WTC11 (cell line): ENCODE data around the gene CTTNBP2NL. TPM values are rescaled to one million over a fixed set of nuclear protein-coding genes. Genes with fewer than 3 reads are reported as not detected.

ENCODE experiments used
- ATAC-seq: fragments of 200-7000 bp; cut with Tn5 transposase; 2 replicates; pipeline ENCODE4 v1.10.0; 2021; ENCODE audit warnings: mild to moderate bottlenecking, moderate library complexity
- CTCF ChIA-PET: fragments of 300-600 bp; sonication (Branson Sonifier 250); formaldehyde crosslinking; loops from one replicate; lab custom pipeline; 2021; ENCODE audit warnings: antibody characterized with exemption; lab: Charles Lee
- POLR2A ChIA-PET: fragments of 350-600 bp; sonication (Branson Sonifier 250); formaldehyde crosslinking; loops from one replicate; lab custom pipeline; 2021; ENCODE audit warnings: antibody characterized with exemption; lab: Charles Lee
- DNase-seq: peaks from one replicate; pipeline ENCODE4 v3.0.0; 2021; ENCODE audit warnings: low spot score
- H3K27ac Mint-ChIP-seq: 2 replicates; pipeline ENCODE4 v1.8.0; 2021; ENCODE audit warnings: mixed read lengths
- H3K27me3 Mint-ChIP-seq: 2 replicates; pipeline ENCODE4 v1.8.0; 2021; ENCODE audit warnings: low read depth, mild to moderate bottlenecking, moderate library complexity, mixed read lengths
- H3K36me3 Mint-ChIP-seq: 2 replicates; pipeline ENCODE4 v1.8.0; 2021; ENCODE audit warnings: mixed read lengths
- H3K4me1 Mint-ChIP-seq: 2 replicates; pipeline ENCODE4 v1.8.0; 2022; ENCODE audit warnings: mixed read lengths
- H3K4me3 Mint-ChIP-seq: 2 replicates; pipeline ENCODE4 v1.8.0; 2021; ENCODE audit warnings: mild to moderate bottlenecking, moderate library complexity, mixed read lengths
- H3K9me3 Mint-ChIP-seq: 2 replicates; pipeline ENCODE4 v1.8.0; 2021; ENCODE audit warnings: mixed read lengths
- CBFB ChIP-seq: sonication (generic); formaldehyde crosslinking; IDR thresholded peaks from 2 replicates; pipeline ENCODE4 v1.8.1; 2022; ENCODE audit warnings: mild to moderate bottlenecking, low read depth, missing genetic modification reagents
- CREM ChIP-seq: sonication (generic); formaldehyde crosslinking; IDR thresholded peaks from 2 replicates; pipeline ENCODE4 v1.8.1; 2022; ENCODE audit warnings: mild to moderate bottlenecking, missing genetic modification reagents, moderate library complexity
- FOXP1 ChIP-seq: sonication (generic); formaldehyde crosslinking; IDR thresholded peaks from 2 replicates; pipeline ENCODE4 v1.8.0; 2022; ENCODE audit warnings: missing genetic modification reagents, mild to moderate bottlenecking, moderate library complexity, borderline replicate concordance
- IRF2 ChIP-seq: sonication (generic); formaldehyde crosslinking; IDR thresholded peaks from 2 replicates; pipeline ENCODE4 v1.8.0; 2022; ENCODE audit warnings: low read depth, missing genetic modification reagents, borderline replicate concordance
- JAZF1 ChIP-seq: fragments of 250-450 bp; sonication (Bioruptor Pico); IDR thresholded peaks from 2 replicates; pipeline ENCODE4 v1.9.0; 2021; ENCODE audit warnings: moderate library complexity, mild to moderate bottlenecking, inconsistent platforms
- MXD4 ChIP-seq: fragments of 250-450 bp; sonication (Bioruptor Pico); IDR thresholded peaks from 2 replicates; pipeline ENCODE4 v1.8.0; 2021; ENCODE audit warnings: mild to moderate bottlenecking, moderate library complexity, borderline replicate concordance
- MYBL2 ChIP-seq: sonication (generic); formaldehyde crosslinking; IDR thresholded peaks from 2 replicates; pipeline ENCODE4 v1.8.1; 2023; ENCODE audit warnings: mild to moderate bottlenecking, moderate library complexity, missing genetic modification reagents
- NR2C2 ChIP-seq: sonication (generic); formaldehyde crosslinking; IDR thresholded peaks from 2 replicates; pipeline ENCODE4 v1.8.0; 2022; ENCODE audit warnings: mild to moderate bottlenecking, missing genetic modification reagents
- RORB ChIP-seq: fragments of 250-450 bp; sonication (Bioruptor Pico); IDR thresholded peaks from 2 replicates; pipeline ENCODE4 v1.9.0; 2021; ENCODE audit warnings: mild to moderate bottlenecking
- ZNF263 ChIP-seq: sonication (generic); formaldehyde crosslinking; IDR thresholded peaks from 2 replicates; pipeline ENCODE4 v1.8.1; 2022; ENCODE audit warnings: low read depth, mild to moderate bottlenecking, moderate library complexity, missing genetic modification reagents
- ZNF396 ChIP-seq: fragments of 250-450 bp; sonication (Bioruptor Pico); IDR thresholded peaks from 2 replicates; pipeline ENCODE4 v1.8.0; 2021; ENCODE audit warnings: mild to moderate bottlenecking, moderate library complexity, borderline replicate concordance
- ZNF416 ChIP-seq: fragments of 250-450 bp; sonication (Bioruptor Pico); IDR thresholded peaks from 2 replicates; pipeline ENCODE4 v1.9.0; 2021; ENCODE audit warnings: mild to moderate bottlenecking, inconsistent platforms
- ZNF423 ChIP-seq: fragments of 250-450 bp; sonication (Bioruptor Pico); IDR thresholded peaks from 2 replicates; pipeline ENCODE4 v2.1.2; 2022; ENCODE audit warnings: mild to moderate bottlenecking, moderate library complexity
- total RNA-seq: library from RNA; stranded (reverse); gene quantifications from 3 replicates; pipeline ENCODE4 v1.2.3, GENCODE V29; 2021
- TF ChIP-seq, protein P1 (sequence below): sonication (generic); formaldehyde crosslinking; IDR thresholded peaks from 2 replicates; pipeline ENCODE4 v1.8.0; 2022; ENCODE audit warnings: mild to moderate bottlenecking, missing genetic modification reagents
- TF ChIP-seq, protein P2 (sequence below): sonication (generic); formaldehyde crosslinking; conservative IDR thresholded peaks from 2 replicates; pipeline ENCODE4 v1.8.1; 2023; ENCODE audit warnings: mild to moderate bottlenecking, low read depth, missing genetic modification reagents, moderate library complexity
- TF ChIP-seq, protein P3 (sequence below): sonication (generic); formaldehyde crosslinking; IDR thresholded peaks from 2 replicates; pipeline ENCODE4 v1.8.1; 2022; ENCODE audit warnings: low read depth, mild to moderate bottlenecking, moderate library complexity, missing genetic modification reagents, borderline replicate concordance
- TF ChIP-seq, protein P4 (sequence below): sonication (generic); formaldehyde crosslinking; IDR thresholded peaks from 2 replicates; pipeline ENCODE4 v1.8.1; 2023; ENCODE audit warnings: mild to moderate bottlenecking, missing genetic modification reagents, moderate library complexity
- TF ChIP-seq, protein P5 (sequence below): fragments of 250-450 bp; sonication (Bioruptor Pico); IDR thresholded peaks from 2 replicates; pipeline ENCODE4 v1.9.0; 2021; ENCODE audit warnings: mild to moderate bottlenecking
- TF ChIP-seq, protein P6 (sequence below): sonication (generic); formaldehyde crosslinking; IDR thresholded peaks from 2 replicates; pipeline ENCODE4 v1.8.1; 2022; ENCODE audit warnings: mild to moderate bottlenecking, moderate library complexity, missing genetic modification reagents

Gene CTTNBP2NL
- total RNA-seq, 1 experiment from 2014 or later, result 32.8 TPM

GRCh38 chr1:112357467-112357866, 38.5 kb upstream of the CTTNBP2NL start:
- Mint-ChIP-seq H3K4me3 (no peak overlapping the region), H3K4me1 (peaks cover 18% of the 10 kb centered on the region), H3K36me3 (no peaks in the 10 kb centered on the region), H3K9me3 (peaks cover 9% of the 10 kb centered on the region), H3K27ac (no peak overlapping the region), H3K27me3 (peaks cover 8% of the 10 kb centered on the region)
- DNase-seq, result no peak
- TF ChIP-seq, protein P1, sequence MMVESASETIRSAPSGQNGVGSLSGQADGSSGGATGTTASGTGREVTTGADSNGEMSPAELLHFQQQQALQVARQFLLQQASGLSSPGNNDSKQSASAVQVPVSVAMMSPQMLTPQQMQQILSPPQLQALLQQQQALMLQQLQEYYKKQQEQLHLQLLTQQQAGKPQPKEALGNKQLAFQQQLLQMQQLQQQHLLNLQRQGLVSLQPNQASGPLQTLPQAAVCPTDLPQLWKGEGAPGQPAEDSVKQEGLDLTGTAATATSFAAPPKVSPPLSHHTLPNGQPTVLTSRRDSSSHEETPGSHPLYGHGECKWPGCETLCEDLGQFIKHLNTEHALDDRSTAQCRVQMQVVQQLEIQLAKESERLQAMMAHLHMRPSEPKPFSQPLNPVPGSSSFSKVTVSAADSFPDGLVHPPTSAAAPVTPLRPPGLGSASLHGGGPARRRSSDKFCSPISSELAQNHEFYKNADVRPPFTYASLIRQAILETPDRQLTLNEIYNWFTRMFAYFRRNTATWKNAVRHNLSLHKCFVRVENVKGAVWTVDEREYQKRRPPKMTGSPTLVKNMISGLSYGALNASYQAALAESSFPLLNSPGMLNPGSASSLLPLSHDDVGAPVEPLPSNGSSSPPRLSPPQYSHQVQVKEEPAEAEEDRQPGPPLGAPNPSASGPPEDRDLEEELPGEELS (CRISPR knock-in tag), result no peak
- CTCF ChIA-PET, result interaction anchor here (0.6 to 6.1 kb wide), 5 partner anchors 13 to 305 kb away, joined by 3 to 67 read pairs (median 6); no protein-coding TSS in a partner anchor
- POLR2A ChIA-PET, result no interaction called here
- no peak for ATAC-seq

- ATAC-seq, result no peak
- H3K36me3 Mint-ChIP-seq, result no peaks in the 10 kb centered on the region
- CTCF ChIA-PET, result interaction anchor here (0.6 to 6.1 kb wide), 22 partner anchors 9 to 664 kb away, joined by 3 to 67 read pairs (median 4); partner anchors contain the start of genes CTTNBP2NL and WNT2B
- no peak for DNase-seq
- no peak overlapping the region for H3K27ac Mint-ChIP-seq
- H3K27me3 Mint-ChIP-seq, result peaks cover 8% of the 10 kb centered on the region
- peaks cover 4% of the 10 kb centered on the region for H3K9me3 Mint-ChIP-seq
- POLR2A ChIA-PET, result no interaction called here
- peaks cover 18% of the 10 kb centered on the region for H3K4me1 Mint-ChIP-seq
- no peak overlapping the region for H3K4me3 Mint-ChIP-seq
- TF ChIP-seq MYBL2 (CRISPR knock-in tag) (no peak), ZNF263 (CRISPR knock-in tag) (no peak), ZNF423 (CRISPR knock-in tag) (no peak), RORB (CRISPR knock-in tag) (no peak), JAZF1 (CRISPR knock-in tag) (no peak), CREM (no peak), ZNF396 (CRISPR knock-in tag) (no peak), IRF2 (CRISPR knock-in tag) (no peak), MXD4 (CRISPR knock-in tag) (no peak), NR2C2 (CRISPR knock-in tag) (no peak), FOXP1 (CRISPR knock-in tag) (no peak), ZNF416 (no peak), CBFB (CRISPR knock-in tag) (no peak)
- TF ChIP-seq, protein P2, sequence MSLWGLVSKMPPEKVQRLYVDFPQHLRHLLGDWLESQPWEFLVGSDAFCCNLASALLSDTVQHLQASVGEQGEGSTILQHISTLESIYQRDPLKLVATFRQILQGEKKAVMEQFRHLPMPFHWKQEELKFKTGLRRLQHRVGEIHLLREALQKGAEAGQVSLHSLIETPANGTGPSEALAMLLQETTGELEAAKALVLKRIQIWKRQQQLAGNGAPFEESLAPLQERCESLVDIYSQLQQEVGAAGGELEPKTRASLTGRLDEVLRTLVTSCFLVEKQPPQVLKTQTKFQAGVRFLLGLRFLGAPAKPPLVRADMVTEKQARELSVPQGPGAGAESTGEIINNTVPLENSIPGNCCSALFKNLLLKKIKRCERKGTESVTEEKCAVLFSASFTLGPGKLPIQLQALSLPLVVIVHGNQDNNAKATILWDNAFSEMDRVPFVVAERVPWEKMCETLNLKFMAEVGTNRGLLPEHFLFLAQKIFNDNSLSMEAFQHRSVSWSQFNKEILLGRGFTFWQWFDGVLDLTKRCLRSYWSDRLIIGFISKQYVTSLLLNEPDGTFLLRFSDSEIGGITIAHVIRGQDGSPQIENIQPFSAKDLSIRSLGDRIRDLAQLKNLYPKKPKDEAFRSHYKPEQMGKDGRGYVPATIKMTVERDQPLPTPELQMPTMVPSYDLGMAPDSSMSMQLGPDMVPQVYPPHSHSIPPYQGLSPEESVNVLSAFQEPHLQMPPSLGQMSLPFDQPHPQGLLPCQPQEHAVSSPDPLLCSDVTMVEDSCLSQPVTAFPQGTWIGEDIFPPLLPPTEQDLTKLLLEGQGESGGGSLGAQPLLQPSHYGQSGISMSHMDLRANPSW (CRISPR knock-in tag), result no peak
- TF ChIP-seq, protein P3, sequence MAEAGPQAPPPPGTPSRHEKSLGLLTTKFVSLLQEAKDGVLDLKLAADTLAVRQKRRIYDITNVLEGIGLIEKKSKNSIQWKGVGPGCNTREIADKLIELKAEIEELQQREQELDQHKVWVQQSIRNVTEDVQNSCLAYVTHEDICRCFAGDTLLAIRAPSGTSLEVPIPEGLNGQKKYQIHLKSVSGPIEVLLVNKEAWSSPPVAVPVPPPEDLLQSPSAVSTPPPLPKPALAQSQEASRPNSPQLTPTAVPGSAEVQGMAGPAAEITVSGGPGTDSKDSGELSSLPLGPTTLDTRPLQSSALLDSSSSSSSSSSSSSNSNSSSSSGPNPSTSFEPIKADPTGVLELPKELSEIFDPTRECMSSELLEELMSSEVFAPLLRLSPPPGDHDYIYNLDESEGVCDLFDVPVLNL, result no peak
- TF ChIP-seq, protein P4, sequence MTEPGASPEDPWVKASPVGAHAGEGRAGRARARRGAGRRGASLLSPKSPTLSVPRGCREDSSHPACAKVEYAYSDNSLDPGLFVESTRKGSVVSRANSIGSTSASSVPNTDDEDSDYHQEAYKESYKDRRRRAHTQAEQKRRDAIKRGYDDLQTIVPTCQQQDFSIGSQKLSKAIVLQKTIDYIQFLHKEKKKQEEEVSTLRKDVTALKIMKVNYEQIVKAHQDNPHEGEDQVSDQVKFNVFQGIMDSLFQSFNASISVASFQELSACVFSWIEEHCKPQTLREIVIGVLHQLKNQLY (CRISPR knock-in tag), result no peak
- TF ChIP-seq, protein P1 (CRISPR knock-in tag), result no peak
- TF ChIP-seq, protein P5, sequence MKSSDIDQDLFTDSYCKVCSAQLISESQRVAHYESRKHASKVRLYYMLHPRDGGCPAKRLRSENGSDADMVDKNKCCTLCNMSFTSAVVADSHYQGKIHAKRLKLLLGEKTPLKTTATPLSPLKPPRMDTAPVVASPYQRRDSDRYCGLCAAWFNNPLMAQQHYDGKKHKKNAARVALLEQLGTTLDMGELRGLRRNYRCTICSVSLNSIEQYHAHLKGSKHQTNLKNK, result no peak
- TF ChIP-seq, protein P6, sequence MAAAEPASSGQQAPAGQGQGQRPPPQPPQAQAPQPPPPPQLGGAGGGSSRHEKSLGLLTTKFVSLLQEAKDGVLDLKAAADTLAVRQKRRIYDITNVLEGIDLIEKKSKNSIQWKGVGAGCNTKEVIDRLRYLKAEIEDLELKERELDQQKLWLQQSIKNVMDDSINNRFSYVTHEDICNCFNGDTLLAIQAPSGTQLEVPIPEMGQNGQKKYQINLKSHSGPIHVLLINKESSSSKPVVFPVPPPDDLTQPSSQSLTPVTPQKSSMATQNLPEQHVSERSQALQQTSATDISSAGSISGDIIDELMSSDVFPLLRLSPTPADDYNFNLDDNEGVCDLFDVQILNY (CRISPR knock-in tag), result no peak
Measured at GRCh38 chr1:112358061-112358770, 37.8 kb upstream of the CTTNBP2NL start.
